GM19239 (cell line): Measurements from ENCODE around the gene FBXO34.
"Not testable (repeated sequence)": the region's sequence is repeated elsewhere in the genome, so short reads cannot be mapped to it uniquely, and the experiment has no call there.

Experiments
- DNase-seq: peaks from one replicate; pipeline ENCODE4 v3.0.0; 2011; ENCODE audit warnings: low spot score; ENCODE audit not compliant: insufficient read length
- FAIRE-seq: peaks from 2 replicates; lab custom pipeline; 2011; peaks lifted over from hg19 to GRCh38; lab: Jason Lieb, UNC

The FBXO34 gene

GRCh38 chr14:55303691-55304145 lies 32.5 kb downstream of the FBXO34 start:
- DNase-seq = no peak
- peak; percentile 49 for FAIRE-seq

GRCh38 chr14:55306938-55307589 lies 35.8 kb downstream of the FBXO34 start:
- no peak for FAIRE-seq

GRCh38 chr14:55309154-55309553 lies 37.9 kb downstream of the FBXO34 start:
- no peak for FAIRE-seq

More at GRCh38 chr14:55306938-55307589, 35.8 kb downstream of the FBXO34 start:
- no peak for DNase-seq

GRCh38 chr14:55309761-55310365 lies 38.6 kb downstream of the FBXO34 start:
- no peak for FAIRE-seq
- no peak for DNase-seq

More at GRCh38 chr14:55309154-55309553, 37.9 kb downstream of the FBXO34 start:
- no peak for DNase-seq

GRCh38 chr14:55312379-55313030 lies 41.3 kb downstream of the FBXO34 start:
- not testable (repeated sequence) for DNase-seq, FAIRE-seq

GRCh38 chr14:55313480-55313879 lies 42.3 kb downstream of the FBXO34 start:
- no peak for FAIRE-seq
- DNase-seq = no peak

GRCh38 chr14:55314449-55314848 lies 43.2 kb downstream of the FBXO34 start:
- DNase-seq (no peak), FAIRE-seq (no peak)

- FAIRE-seq (no peak), DNase-seq (no peak)
Observed at GRCh38 chr14:55316564-55316963, 45.3 kb downstream of the FBXO34 start.

- FAIRE-seq = no peak
Observed at GRCh38 chr14:55317542-55318306, 46.5 kb downstream of the FBXO34 start.

GRCh38 chr14:55318694-55319093 lies 47.5 kb downstream of the FBXO34 start:
- FAIRE-seq (no peak), DNase-seq (no peak)

More at GRCh38 chr14:55317542-55318306, 46.5 kb downstream of the FBXO34 start:
- DNase-seq = no peak

GRCh38 chr14:55323910-55324309 lies 52.7 kb downstream of the FBXO34 start:
- FAIRE-seq = no peak
- DNase-seq = no peak

GRCh38 chr14:55324812-55325211 lies 53.6 kb downstream of the FBXO34 start:
- no peak for FAIRE-seq
- no peak for DNase-seq

- peak; percentile 93 for FAIRE-seq
- DNase-seq = no peak
Observed at GRCh38 chr14:55327179-55327578, 56.0 kb downstream of the FBXO34 start.

- FAIRE-seq (no peak), DNase-seq (no peak)
Observed at GRCh38 chr14:55328317-55328716, 57.1 kb downstream of the FBXO34 start.

- FAIRE-seq = no peak
- DNase-seq = no peak
Observed at GRCh38 chr14:55329999-55330710, 58.9 kb downstream of the FBXO34 start.

GRCh38 chr14:55332654-55333570 lies 61.7 kb downstream of the FBXO34 start:
- FAIRE-seq (peak; percentile 84), DNase-seq (no peak)

GRCh38 chr14:55333711-55334485 lies 62.7 kb downstream of the FBXO34 start:
- DNase-seq (no peak), FAIRE-seq (peak; percentile 89)

- no peak for FAIRE-seq
- no peak for DNase-seq
Observed at GRCh38 chr14:55336162-55336561, 64.9 kb downstream of the FBXO34 start.
